ENCODE measurements around the gene SPATA31E1. TPM values are rescaled to one million over a fixed set of nuclear protein-coding genes. Genes with fewer than 3 reads are reported as not detected.

SPATA31E1 gene
- not detected for total RNA-seq

DNA sequence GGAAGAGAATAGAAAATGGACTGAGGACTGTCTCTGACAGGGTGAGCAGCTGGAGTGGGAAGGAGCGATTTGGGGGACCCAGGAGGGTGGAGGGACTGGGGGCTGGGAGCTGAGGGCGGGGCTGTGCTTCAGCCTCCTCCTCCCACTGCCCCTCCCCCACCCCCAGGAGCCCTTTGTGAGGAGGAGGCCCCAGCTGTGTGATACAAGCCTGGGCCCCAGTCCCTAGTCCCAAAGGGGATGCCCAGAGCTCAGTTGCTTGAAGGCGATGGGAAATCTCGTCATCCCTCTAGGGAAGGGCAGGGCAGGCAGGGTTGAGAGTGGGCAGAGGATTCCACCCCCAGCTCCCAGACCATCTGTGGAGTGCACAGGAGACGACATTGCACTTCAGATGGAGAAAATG is at the start of gene SPATA31E1:
SPATA31E1 (plus strand) TSS at position 251 of the 400 bp plus-strand sequence; CDS start at position 266, 15 bp downstream.
- Mint-ChIP-seq H3K4me1 (ENCODE audit: low read depth) (no peaks in the 10 kb centered on the region), H3K9me3 (no peaks in the 10 kb centered on the region), H3K27me3 (peaks cover 2% of the 10 kb centered on the region), H3K4me3 (no peak within 1 kb of the TSS), H3K36me3 (ENCODE audit: low read depth) (no peaks in the 10 kb centered on the region), H3K27ac (no peak within 1 kb of the TSS)
- ChIA-PET POLR2A (no interaction called here), CTCF (no interaction called here)
- intact Hi-C loops (cut with micrococcal nuclease) = no loop called here
- TF ChIP-seq, protein P1, sequence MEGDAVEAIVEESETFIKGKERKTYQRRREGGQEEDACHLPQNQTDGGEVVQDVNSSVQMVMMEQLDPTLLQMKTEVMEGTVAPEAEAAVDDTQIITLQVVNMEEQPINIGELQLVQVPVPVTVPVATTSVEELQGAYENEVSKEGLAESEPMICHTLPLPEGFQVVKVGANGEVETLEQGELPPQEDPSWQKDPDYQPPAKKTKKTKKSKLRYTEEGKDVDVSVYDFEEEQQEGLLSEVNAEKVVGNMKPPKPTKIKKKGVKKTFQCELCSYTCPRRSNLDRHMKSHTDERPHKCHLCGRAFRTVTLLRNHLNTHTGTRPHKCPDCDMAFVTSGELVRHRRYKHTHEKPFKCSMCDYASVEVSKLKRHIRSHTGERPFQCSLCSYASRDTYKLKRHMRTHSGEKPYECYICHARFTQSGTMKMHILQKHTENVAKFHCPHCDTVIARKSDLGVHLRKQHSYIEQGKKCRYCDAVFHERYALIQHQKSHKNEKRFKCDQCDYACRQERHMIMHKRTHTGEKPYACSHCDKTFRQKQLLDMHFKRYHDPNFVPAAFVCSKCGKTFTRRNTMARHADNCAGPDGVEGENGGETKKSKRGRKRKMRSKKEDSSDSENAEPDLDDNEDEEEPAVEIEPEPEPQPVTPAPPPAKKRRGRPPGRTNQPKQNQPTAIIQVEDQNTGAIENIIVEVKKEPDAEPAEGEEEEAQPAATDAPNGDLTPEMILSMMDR (IDR thresholded peaks at IDR 0.05) = no peak
- ATAC-seq (no peak), DNase-seq (no peak)

GRCh38 chr9:87834357-87834756 is 48.3 kb upstream of the SPATA31E1 start:
- Mint-ChIP-seq H3K27ac (no peak overlapping the region), H3K9me3 (no peaks in the 10 kb centered on the region)
- CTCF ChIA-PET = no interaction called here

GRCh38 chr9:87836536-87836935 is 46.1 kb upstream of the SPATA31E1 start:
- intact Hi-C loops (cut with micrococcal nuclease) = no loop called here
- TF ChIP-seq, protein P1 (IDR thresholded peaks at IDR 0.05) = no peak
- H3K9me3 Mint-ChIP-seq = no peaks in the 10 kb centered on the region
- H3K27ac Mint-ChIP-seq = no peak overlapping the region
- ATAC-seq (no peak), DNase-seq (no peak)
- CTCF ChIA-PET = no interaction called here
- no peak overlapping the region for H3K4me3 Mint-ChIP-seq
- POLR2A ChIA-PET = no interaction called here
- no peaks in the 10 kb centered on the region for H3K36me3 Mint-ChIP-seq (ENCODE audit: low read depth)
- peaks cover 6% of the 10 kb centered on the region for H3K27me3 Mint-ChIP-seq
- H3K4me1 Mint-ChIP-seq (ENCODE audit: low read depth) = no peaks in the 10 kb centered on the region

More at GRCh38 chr9:87834357-87834756, 48.3 kb upstream of the SPATA31E1 start:
- DNase-seq (peak; percentile 8), ATAC-seq (no peak)
- Mint-ChIP-seq H3K4me1 (ENCODE audit: low read depth) (no peaks in the 10 kb centered on the region), H3K36me3 (ENCODE audit: low read depth) (no peaks in the 10 kb centered on the region), H3K27me3 (peaks cover 13% of the 10 kb centered on the region), H3K4me3 (no peak overlapping the region)
- TF ChIP-seq, protein P1 (IDR thresholded peaks at IDR 0.05) = no peak
- intact Hi-C loops (cut with micrococcal nuclease) = no loop called here
- POLR2A ChIA-PET = no interaction called here

GRCh38 chr9:87836951-87837705 is 45.5 kb upstream of the SPATA31E1 start:
- ChIA-PET CTCF (interaction anchor here (1.2 kb wide), 1 partner anchor 29 kb away, joined by 3 read pairs; no protein-coding TSS in a partner anchor), POLR2A (no interaction called here)
- TF ChIP-seq, protein P1 (IDR thresholded peaks at IDR 0.05) = no peak
- Mint-ChIP-seq H3K27me3 (peaks cover 6% of the 10 kb centered on the region), H3K27ac (no peak overlapping the region), H3K9me3 (no peaks in the 10 kb centered on the region), H3K36me3 (ENCODE audit: low read depth) (no peaks in the 10 kb centered on the region), H3K4me1 (ENCODE audit: low read depth) (no peaks in the 10 kb centered on the region), H3K4me3 (no peak overlapping the region)
- ATAC-seq (no peak), DNase-seq (no peak)
- intact Hi-C loops (cut with micrococcal nuclease) = no loop called here

- no peak for ATAC-seq
- Mint-ChIP-seq H3K4me1 (ENCODE audit: low read depth) (no peaks in the 10 kb centered on the region), H3K27me3 (peaks cover 9% of the 10 kb centered on the region), H3K4me3 (no peak overlapping the region), H3K27ac (no peak overlapping the region), H3K36me3 (ENCODE audit: low read depth) (no peaks in the 10 kb centered on the region), H3K9me3 (no peaks in the 10 kb centered on the region)
- ChIA-PET CTCF (no interaction called here), POLR2A (no interaction called here)
- intact Hi-C loops (cut with micrococcal nuclease) = no loop called here
- TF ChIP-seq, protein P1 (IDR thresholded peaks at IDR 0.05) = no peak
- DNase-seq = no peak
These were observed 42.5 kb upstream of the SPATA31E1 start for GRCh38 chr9:87840134-87840533.
